Measurements from ENCODE around the gene CBL. TPM values are rescaled to one million over a fixed set of nuclear protein-coding genes. Genes with fewer than 3 reads are reported as not detected.

The CBL gene
- total and polyA plus RNA-seq, 2 donors from 2014 or later, result 2.0 to 20.6 TPM

- Histone ChIP-seq H3K27ac (ENCODE audit: low read depth in 2 of 2, low read length in 2 of 2) (no peak overlapping the region), H3K9me3 (ENCODE audit: control insufficient read depth in 2 of 3, insufficient read depth in 1 of 3, low read length in 3 of 3) (no peaks in the 10 kb centered on the region), H3K4me3 (ENCODE audit: low read length in 3 of 3) (no peak overlapping the region), H3K36me3 (ENCODE audit: control insufficient read depth in 2 of 3, insufficient read depth in 3 of 3, low read length in 3 of 3) (no peaks in the 10 kb centered on the region), H3K9ac (ENCODE audit: low read length in 3 of 3) (no peak overlapping the region), H3K4me1 (ENCODE audit: control insufficient read depth in 2 of 3, insufficient read depth in 2 of 3, low read depth in 1 of 3, low read length in 3 of 3) (peaks cover 0 to 8% (median 0%) of the 10 kb centered on the region in 3 donors), H3K27me3 (ENCODE audit: control insufficient read depth, insufficient read depth, low read length) (no peaks in the 10 kb centered on the region)
- DNase-seq, result peak in 3 of 5 donors; percentile 40 to 64 (median 58)
- FAIRE-seq, result no peak
- intact Hi-C loops (cut with DNase I), result no loop called here
- TF ChIP-seq CTCF (IDR thresholded peaks at IDR 0.05; ENCODE audit: borderline replicate concordance, extremely low read depth, insufficient read depth), result no peak
These were observed 118.0 kb downstream of the CBL start for GRCh38 chr11:119324189-119324588.

GRCh38 chr11:119329320-119329719, 123.2 kb downstream of the CBL start:
- H3K4me1 ChIP-seq (ENCODE audit: control insufficient read depth in 2 of 3, insufficient read depth in 2 of 3, low read depth in 1 of 3, low read length in 3 of 3), result peaks cover 0 to 2% (median 0%) of the 10 kb centered on the region in 3 donors
- no peak overlapping the region for H3K27ac ChIP-seq (ENCODE audit: low read depth in 2 of 2, low read length in 2 of 2)
- no peak for TF ChIP-seq CTCF (IDR thresholded peaks at IDR 0.05; ENCODE audit: borderline replicate concordance, extremely low read depth, insufficient read depth)
- no peak for DNase-seq
- no peak overlapping the region for H3K4me3 ChIP-seq (ENCODE audit: low read length in 3 of 3)
- H3K27me3 ChIP-seq (ENCODE audit: control insufficient read depth, insufficient read depth, low read length), result no peaks in the 10 kb centered on the region
- H3K36me3 ChIP-seq (ENCODE audit: control insufficient read depth in 2 of 3, insufficient read depth in 3 of 3, low read length in 3 of 3), result no peaks in the 10 kb centered on the region
- no peak for FAIRE-seq
- no peaks in the 10 kb centered on the region for H3K9me3 ChIP-seq (ENCODE audit: control insufficient read depth in 2 of 3, insufficient read depth in 1 of 3, low read length in 3 of 3)
- intact Hi-C loops (cut with DNase I), result no loop called here
- no peak overlapping the region for H3K9ac ChIP-seq (ENCODE audit: low read length in 3 of 3)

GRCh38 chr11:119330237-119330636, 124.1 kb downstream of the CBL start:
- TF ChIP-seq CTCF (IDR thresholded peaks at IDR 0.05; ENCODE audit: borderline replicate concordance, extremely low read depth, insufficient read depth), result no peak
- no peak overlapping the region for H3K9ac ChIP-seq (ENCODE audit: low read length in 3 of 3)
- H3K27me3 ChIP-seq (ENCODE audit: control insufficient read depth, insufficient read depth, low read length), result no peaks in the 10 kb centered on the region
- no peaks in the 10 kb centered on the region for H3K36me3 ChIP-seq (ENCODE audit: control insufficient read depth in 2 of 3, insufficient read depth in 3 of 3, low read length in 3 of 3)
- DNase-seq, result no peak
- no peak overlapping the region for H3K4me3 ChIP-seq (ENCODE audit: low read length in 3 of 3)
- H3K27ac ChIP-seq (ENCODE audit: low read depth in 2 of 2, low read length in 2 of 2), result no peak overlapping the region
- H3K4me1 ChIP-seq (ENCODE audit: control insufficient read depth in 2 of 3, insufficient read depth in 2 of 3, low read depth in 1 of 3, low read length in 3 of 3), result peaks cover 0 to 8% (median 6%) of the 10 kb centered on the region in 3 donors
- intact Hi-C loops (cut with DNase I), result no loop called here
- FAIRE-seq, result no peak
- no peaks in the 10 kb centered on the region for H3K9me3 ChIP-seq (ENCODE audit: control insufficient read depth in 2 of 3, insufficient read depth in 1 of 3, low read length in 3 of 3)

Data from kidney (tissue), 14 donors.